ENCODE results near the gene CADPS.

Gene CADPS

GRCh38 chr3:62805580-62806277 lies 69.5 kb downstream of the CADPS start:
- no peak for DNase-seq

DNA sequence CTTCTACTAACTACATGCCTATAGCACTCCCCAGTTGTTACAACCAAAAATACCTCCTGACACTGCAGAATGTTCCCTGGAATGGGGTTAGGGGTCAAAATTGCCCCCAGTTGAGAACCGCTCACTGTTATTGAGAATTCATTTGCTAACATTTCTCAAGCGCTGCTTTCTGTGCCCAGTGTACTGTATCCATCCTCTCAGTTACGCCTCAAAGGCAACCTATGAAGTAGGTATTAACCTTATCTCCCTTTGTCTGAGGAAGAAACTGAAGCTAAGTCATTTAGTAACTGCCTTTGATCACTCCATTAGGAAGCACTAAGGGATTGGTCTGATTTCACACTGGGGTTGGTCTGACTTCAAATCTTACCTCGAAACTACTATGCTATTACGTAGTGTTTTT lies 70.1 kb downstream of the CADPS start:
- no peak for DNase-seq

DNA sequence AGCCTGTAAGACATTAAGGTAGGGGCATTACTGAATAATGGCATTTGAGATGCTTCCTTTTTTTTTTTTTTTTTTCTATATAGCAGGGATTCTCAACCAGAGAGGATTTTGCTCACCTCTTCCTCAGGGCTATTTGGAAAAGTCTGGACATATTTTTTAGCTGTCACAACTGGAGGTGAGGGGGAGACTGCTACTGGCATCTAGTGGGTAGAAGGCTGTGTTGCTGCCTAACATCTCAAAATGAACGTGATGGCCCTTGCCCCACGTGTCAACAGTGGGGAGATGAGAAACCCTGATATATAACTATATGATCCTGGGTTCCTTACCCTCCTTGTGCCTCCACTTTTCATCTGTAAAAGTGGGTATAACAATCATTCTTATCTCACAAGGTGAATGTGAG lies 71.9 kb downstream of the CADPS start:
- no peak for DNase-seq

DNA sequence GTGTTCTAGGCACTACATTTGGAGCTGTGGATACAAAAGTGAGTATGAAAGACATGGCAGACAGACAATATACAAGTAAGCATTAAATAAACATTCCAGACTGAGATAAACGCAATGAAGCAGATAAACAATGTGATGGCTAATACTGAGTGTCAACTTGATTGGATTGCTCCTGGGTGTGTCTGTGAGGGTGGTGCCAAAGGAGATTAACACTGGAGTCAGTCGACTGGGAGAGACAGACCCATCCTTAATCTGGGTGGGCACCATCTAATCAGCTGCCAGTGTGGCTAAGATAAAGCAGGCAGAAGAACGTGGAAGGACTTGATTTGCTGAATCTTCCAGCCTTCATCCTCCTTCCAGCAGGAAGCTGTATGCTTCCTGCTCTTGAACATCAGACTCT lies 77.2 kb downstream of the CADPS start:
- DNase-seq, result no peak

- no peak for DNase-seq
These were observed 78.1 kb downstream of the CADPS start for GRCh38 chr3:62797132-62797531.

DNA sequence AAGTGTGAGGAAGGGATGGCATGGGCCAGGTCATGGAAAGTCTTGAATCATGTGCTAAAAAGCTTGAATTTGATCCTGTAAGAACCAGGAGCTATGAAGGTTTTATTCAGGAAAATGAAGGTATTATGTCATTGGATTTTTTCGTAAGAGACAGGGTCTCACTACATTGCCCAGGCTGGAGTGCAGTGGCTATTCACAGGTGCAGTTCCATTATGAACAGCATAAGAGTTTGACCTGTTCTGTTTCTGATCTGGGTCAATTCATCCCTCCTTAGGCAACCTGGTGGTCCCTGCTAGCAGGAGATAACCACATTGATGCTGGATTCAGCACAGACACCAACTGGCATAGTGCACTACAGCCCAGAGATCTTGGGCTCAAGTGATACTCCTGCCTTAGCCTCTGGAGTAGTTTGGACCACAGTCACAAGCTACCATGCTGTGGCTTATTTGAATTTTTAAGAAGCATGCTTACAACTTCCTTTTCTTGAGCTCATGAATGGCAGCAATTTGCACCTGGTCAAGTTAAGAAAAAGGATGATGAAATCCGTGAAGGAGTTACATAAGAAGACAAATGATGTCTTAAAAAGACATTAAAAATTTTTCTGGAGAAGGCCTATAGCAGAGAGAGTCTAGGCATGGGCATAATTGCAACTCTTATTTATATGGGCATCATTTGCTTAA lies 79.1 kb downstream of the CADPS start:
- no peak for DNase-seq

GRCh38 chr3:62793946-62794345 lies 81.3 kb downstream of the CADPS start:
- DNase-seq, result no peak

DNA sequence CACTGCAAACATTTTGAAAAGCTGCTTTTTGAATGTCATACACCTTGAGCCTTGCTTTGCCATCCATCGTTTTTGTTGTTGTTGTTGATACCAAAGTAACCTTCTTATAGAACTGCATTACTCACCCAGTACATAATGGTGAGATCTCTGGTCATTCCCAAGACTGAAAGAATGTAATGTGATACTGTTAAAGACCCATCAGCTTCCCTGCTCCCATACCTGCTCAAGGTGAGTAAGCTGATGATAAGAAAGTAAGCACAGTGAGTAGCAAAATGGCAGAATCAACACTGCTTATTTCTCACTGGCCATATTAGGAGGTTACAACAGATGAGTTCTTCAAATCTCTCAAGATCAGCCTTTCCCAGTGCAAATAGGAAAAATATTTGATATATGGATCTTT lies 89.8 kb downstream of the CADPS start:
- DNase-seq, result no peak

DNA sequence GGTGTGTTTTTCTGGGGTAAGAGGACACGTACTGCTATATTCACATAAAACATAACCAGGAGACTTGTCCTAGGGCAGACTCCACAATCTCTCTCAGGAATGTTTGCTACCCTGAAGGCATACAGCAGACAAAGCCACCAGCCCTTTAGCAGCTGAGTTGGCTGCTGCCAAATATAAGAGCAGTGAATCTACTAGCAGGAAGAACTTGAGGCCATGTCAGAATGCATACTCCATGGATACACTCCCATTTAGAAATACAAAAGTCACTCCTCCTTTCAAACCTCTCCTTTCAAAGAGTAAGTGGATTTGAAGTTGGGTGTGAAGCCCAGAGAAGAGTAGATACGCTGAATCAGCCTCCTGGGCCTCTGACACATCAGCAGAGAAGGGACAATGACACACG lies 94.1 kb downstream of the CADPS start:
- DNase-seq, result no peak

DNA sequence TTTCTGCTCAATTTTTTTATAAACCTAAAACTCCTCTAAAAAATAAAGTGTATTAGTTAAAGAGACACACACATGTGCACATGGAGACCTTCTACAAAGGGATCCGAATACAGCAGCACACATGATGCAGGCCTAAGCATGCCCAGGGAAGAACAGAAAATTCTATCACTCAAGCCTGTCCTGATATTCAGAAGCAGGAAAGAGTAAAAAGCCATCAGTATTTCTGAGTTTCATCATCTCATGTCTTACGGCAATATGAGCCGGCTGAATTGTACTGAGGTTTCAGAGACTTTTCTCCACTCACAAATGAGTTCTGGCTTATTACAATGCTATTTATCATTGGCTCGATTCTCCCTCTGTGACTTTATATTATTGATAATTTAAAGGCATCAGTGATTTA lies 97.5 kb downstream of the CADPS start:
- no peak for DNase-seq

- no peak for DNase-seq
These were observed 98.1 kb downstream of the CADPS start for GRCh38 chr3:62777130-62777529.

GRCh38 chr3:62774221-62774620 lies 101.0 kb downstream of the CADPS start:
- no peak for DNase-seq

DNA sequence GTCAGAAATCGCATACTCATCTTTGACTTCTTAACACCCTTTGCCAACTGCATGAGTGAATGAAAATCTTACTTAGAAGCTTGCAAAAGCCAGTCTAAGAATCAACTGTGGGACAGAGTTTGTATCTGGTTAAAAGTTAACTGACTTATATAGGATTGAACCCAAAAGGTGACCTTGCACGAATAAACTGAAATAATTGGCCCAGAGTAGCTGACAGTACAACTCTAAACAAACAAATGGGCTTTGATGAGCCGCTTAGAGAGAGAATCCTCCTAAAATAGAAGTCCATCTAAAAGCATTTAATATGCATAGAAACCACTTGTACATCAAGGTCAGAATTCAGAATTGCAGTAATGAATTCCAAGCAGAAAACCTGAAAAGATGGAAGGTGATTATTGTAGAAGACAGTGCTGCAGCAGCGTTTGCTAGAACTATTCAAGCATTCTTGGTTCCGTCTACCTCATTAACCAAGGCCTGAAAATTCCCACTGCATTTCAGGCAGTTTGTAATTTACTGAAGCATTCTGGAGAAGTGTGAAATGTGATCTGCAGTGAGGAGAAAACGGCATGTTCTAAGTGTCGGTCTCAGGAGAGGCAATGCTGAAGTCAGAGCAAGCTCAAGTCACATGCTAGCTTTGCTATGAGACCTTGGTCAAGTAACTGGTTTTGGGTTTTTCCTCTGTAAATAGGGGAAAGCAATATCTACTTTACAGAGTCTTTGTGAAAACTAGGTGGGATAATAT lies 103.7 kb downstream of the CADPS start:
- DNase-seq, result no peak

GRCh38 chr3:62768896-62769295 lies 106.3 kb downstream of the CADPS start:
- no peak for DNase-seq

GRCh38 chr3:62761711-62762110 lies 113.5 kb downstream of the CADPS start:
- DNase-seq, result no peak

GRCh38 chr3:62761311-62761710 lies 113.9 kb downstream of the CADPS start:
- DNase-seq, result no peak

- DNase-seq, result no peak
These were observed 116.7 kb downstream of the CADPS start for GRCh38 chr3:62758296-62759066.

GRCh38 chr3:62757045-62757444 lies 118.2 kb downstream of the CADPS start:
- no peak for DNase-seq

GRCh38 chr3:62755285-62755684 lies 119.9 kb downstream of the CADPS start:
- no peak for DNase-seq

DNA sequence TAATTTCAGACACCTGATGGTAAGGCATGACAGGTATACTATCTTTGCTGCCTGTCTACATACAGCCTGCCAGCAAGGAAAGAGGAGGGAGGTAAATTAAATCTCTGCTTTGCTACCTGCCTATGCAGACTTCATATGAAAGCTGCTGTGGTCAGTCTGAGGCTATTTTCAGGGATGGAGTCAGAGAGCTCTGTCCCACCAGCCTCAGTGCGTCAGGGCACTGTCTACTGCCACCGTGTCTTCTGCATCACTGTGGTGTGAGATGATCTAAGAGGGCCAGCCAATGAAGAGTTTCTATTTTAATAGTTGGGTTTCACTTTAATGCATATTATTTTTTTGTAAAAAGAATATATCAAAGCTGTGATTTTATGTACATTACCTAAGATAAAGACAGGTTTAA lies 125.6 kb downstream of the CADPS start:
- no peak for DNase-seq

DNA sequence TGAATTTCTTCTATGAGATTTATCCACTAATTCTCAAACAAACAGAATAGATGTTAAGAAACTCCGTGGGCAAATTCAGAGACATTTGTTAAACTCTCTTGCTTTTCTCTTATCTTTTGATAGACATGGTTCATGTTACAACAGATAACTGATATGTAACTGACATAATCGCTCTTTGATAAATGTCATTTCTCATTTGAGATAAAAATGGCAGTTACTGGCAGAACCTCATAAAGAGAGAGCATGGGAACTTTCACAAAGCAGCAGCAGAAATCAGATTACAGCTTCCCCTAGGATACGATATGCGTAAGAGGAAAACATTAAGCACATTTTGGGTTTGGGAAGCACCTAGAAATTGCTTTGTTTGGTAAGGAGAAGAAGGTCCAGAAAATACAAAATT lies 126.1 kb downstream of the CADPS start:
- no peak for DNase-seq

- no peak for DNase-seq
These were observed 137.8 kb downstream of the CADPS start for GRCh38 chr3:62737449-62737848.

GRCh38 chr3:62735510-62735909 lies 139.7 kb downstream of the CADPS start:
- DNase-seq, result no peak
